ENCODE data around the gene METTL22. TPM values are rescaled to one million over a fixed set of nuclear protein-coding genes. Genes with fewer than 3 reads are reported as not detected.
"Not testable (repeated sequence)": the region's sequence is repeated elsewhere in the genome, so short reads cannot be mapped to it uniquely, and the experiment has no call there.

METTL22 gene
- total and polyA plus RNA-seq, 4 donors: 14.2 to 31.2 (median 21.1) TPM

- no peaks in the 10 kb centered on the region for H3K9me3 ChIP-seq (ENCODE audit: control insufficient read depth, insufficient read depth, low read length)
- no peak overlapping the region for H3K27ac ChIP-seq (ENCODE audit: low read depth, low read length)
- H3K4me1 ChIP-seq (ENCODE audit: control insufficient read depth, insufficient read depth, low read length): no peaks in the 10 kb centered on the region
- H3K27me3 ChIP-seq (ENCODE audit: control insufficient read depth, insufficient read depth, low read length): no peaks in the 10 kb centered on the region
- WGBS (ENCODE audit: insufficient coverage): 76% methylated on average over 17 of the region's 29 CpGs
- H3K36me3 ChIP-seq (ENCODE audit: control insufficient read depth, insufficient read depth, low read length): peaks cover 72% of the 10 kb centered on the region
- H3K4me3 ChIP-seq (ENCODE audit: low read depth, low read length): no peak overlapping the region
- DNase-seq (ENCODE audit: low read depth in 4 of 6, low spot score in 6 of 6): no peak
Observed at GRCh38 chr16:8644211-8645140, 23.0 kb downstream of the METTL22 start.

GRCh38 chr16:8645141-8645521, 23.6 kb downstream of the METTL22 start:
- DNase-seq (ENCODE audit: low read depth in 4 of 6, low spot score in 6 of 6): no peak
- Histone ChIP-seq H3K36me3 (ENCODE audit: control insufficient read depth, insufficient read depth, low read length) (peaks cover 67% of the 10 kb centered on the region), H3K27me3 (ENCODE audit: control insufficient read depth, insufficient read depth, low read length) (no peaks in the 10 kb centered on the region), H3K4me1 (ENCODE audit: control insufficient read depth, insufficient read depth, low read length) (no peaks in the 10 kb centered on the region), H3K4me3 (ENCODE audit: low read depth, low read length) (no peak overlapping the region), H3K27ac (ENCODE audit: low read depth, low read length) (no peak overlapping the region), H3K9me3 (ENCODE audit: control insufficient read depth, insufficient read depth, low read length) (no peaks in the 10 kb centered on the region)
- 56% methylated on average over 4 of the region's 11 CpGs for WGBS (ENCODE audit: insufficient coverage)

GRCh38 chr16:8645831-8646230, 24.3 kb downstream of the METTL22 start:
- Histone ChIP-seq H3K9me3 (ENCODE audit: control insufficient read depth, insufficient read depth, low read length) (no peaks in the 10 kb centered on the region), H3K27me3 (ENCODE audit: control insufficient read depth, insufficient read depth, low read length) (no peaks in the 10 kb centered on the region), H3K36me3 (ENCODE audit: control insufficient read depth, insufficient read depth, low read length) (peaks cover 67% of the 10 kb centered on the region), H3K4me3 (ENCODE audit: low read depth, low read length) (no peak overlapping the region), H3K4me1 (ENCODE audit: control insufficient read depth, insufficient read depth, low read length) (no peaks in the 10 kb centered on the region), H3K27ac (ENCODE audit: low read depth, low read length) (no peak overlapping the region)
- no peak for DNase-seq (ENCODE audit: low read depth in 4 of 6, low spot score in 6 of 6)
- WGBS (ENCODE audit: insufficient coverage): 84% methylated on average over 11 of the region's 13 CpGs

GRCh38 chr16:8646326-8647053, 25.0 kb downstream of the METTL22 start:
- no peak overlapping the region for H3K4me3 ChIP-seq (ENCODE audit: low read depth, low read length)
- no peaks in the 10 kb centered on the region for H3K4me1 ChIP-seq (ENCODE audit: control insufficient read depth, insufficient read depth, low read length)
- DNase-seq (ENCODE audit: low read depth in 4 of 6, low spot score in 6 of 6): no peak
- no peaks in the 10 kb centered on the region for H3K27me3 ChIP-seq (ENCODE audit: control insufficient read depth, insufficient read depth, low read length)
- H3K9me3 ChIP-seq (ENCODE audit: control insufficient read depth, insufficient read depth, low read length): no peaks in the 10 kb centered on the region
- H3K27ac ChIP-seq (ENCODE audit: low read depth, low read length): no peak overlapping the region
- H3K36me3 ChIP-seq (ENCODE audit: control insufficient read depth, insufficient read depth, low read length): peaks cover 62% of the 10 kb centered on the region
- 80% methylated on average over 8 of the region's 13 CpGs for WGBS (ENCODE audit: insufficient coverage)

DNA sequence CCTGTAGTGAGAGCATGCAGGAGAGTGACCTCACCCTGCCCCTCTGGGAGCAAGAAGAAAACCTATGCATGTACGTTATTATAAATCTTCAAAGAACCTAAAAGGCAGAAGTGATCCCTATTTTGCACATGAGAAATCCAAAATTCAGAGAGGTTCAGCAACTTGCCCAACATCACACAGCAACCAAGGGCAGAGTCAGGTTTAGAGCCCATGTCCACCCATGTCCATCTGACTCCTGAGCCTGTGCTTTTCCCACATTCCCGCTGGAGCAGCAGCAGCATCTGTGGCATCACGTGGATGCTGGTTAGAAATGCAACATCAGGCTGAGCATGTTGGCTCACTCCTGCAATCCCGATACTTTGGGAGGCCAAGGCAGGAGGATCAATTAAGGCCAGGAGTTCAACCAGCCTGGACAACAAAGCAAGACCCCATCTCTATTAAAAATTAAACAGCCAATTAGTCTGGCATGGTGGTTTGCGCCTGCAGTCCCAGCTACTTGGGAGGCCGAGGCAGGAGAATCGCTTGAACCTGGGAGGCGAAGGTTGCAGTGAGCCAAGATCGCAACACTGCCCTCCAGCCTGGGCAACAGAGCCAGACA, 26.3 kb downstream of the METTL22 start:
- H3K4me3 ChIP-seq (ENCODE audit: low read depth, low read length): no peak overlapping the region
- 80% methylated on average over 7 of the region's 9 CpGs for WGBS (ENCODE audit: insufficient coverage)

GRCh38 chr16:8648877-8649276, 27.4 kb downstream of the METTL22 start:
- no peak overlapping the region for H3K27ac ChIP-seq (ENCODE audit: low read depth, low read length)
- no peaks in the 10 kb centered on the region for H3K4me1 ChIP-seq (ENCODE audit: control insufficient read depth, insufficient read depth, low read length)
- no peaks in the 10 kb centered on the region for H3K27me3 ChIP-seq (ENCODE audit: control insufficient read depth, insufficient read depth, low read length)
- 68% methylated on average over 3 of the region's 4 CpGs for WGBS (ENCODE audit: insufficient coverage)
- H3K36me3 ChIP-seq (ENCODE audit: control insufficient read depth, insufficient read depth, low read length): peaks cover 41% of the 10 kb centered on the region
- peak in 3 of 6 donors; percentile 6 to 88 (median 8) for DNase-seq (ENCODE audit: low read depth in 4 of 6, low spot score in 6 of 6)
- no peak overlapping the region for H3K4me3 ChIP-seq (ENCODE audit: low read depth, low read length)
- H3K9me3 ChIP-seq (ENCODE audit: control insufficient read depth, insufficient read depth, low read length): no peaks in the 10 kb centered on the region

More for the DNA sequence above, 26.3 kb downstream of the METTL22 start:
- no peak overlapping the region for H3K27ac ChIP-seq (ENCODE audit: low read depth, low read length)
- no peaks in the 10 kb centered on the region for H3K4me1 ChIP-seq (ENCODE audit: control insufficient read depth, insufficient read depth, low read length)
- H3K27me3 ChIP-seq (ENCODE audit: control insufficient read depth, insufficient read depth, low read length): no peaks in the 10 kb centered on the region
- no peak for DNase-seq (ENCODE audit: low read depth in 4 of 6, low spot score in 6 of 6)
- peaks cover 49% of the 10 kb centered on the region for H3K36me3 ChIP-seq (ENCODE audit: control insufficient read depth, insufficient read depth, low read length)
- H3K9me3 ChIP-seq (ENCODE audit: control insufficient read depth, insufficient read depth, low read length): no peaks in the 10 kb centered on the region

DNA sequence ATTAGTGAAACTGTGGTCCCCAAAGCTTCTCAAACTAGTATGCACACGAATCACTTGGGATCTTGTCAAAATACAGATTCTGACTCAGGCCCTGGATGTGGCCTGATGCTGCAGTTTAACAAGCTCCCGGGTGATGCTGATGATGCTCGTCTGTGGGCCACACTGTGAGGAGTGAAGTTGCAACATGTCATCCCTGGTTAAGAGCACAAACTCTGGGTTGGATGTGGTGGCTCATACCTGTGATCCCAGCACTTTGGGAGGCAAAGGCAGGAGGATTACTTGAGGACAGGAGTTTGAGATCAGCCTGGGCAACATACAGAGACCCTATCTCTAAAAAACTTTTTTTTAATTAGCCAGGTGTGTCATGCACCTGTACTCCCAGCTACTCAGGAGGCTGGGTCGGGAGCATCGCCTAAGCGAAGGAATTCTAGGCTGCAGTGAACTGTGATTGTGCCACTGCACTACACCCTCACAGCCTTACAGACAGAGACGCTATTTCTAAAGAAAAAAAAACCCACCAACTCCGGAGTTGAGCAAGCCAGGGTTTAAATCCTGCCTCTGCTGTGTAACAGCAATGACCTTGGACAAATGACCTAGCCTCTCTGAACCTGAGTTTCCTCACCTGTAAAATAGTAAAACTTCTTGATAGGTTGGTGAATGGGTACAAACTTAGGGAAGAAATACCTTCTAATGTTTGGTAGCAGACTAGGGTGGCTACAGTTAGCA, 28.5 kb downstream of the METTL22 start:
- Histone ChIP-seq H3K27me3 (ENCODE audit: control insufficient read depth, insufficient read depth, low read length) (no peaks in the 10 kb centered on the region), H3K4me1 (ENCODE audit: control insufficient read depth, insufficient read depth, low read length) (no peaks in the 10 kb centered on the region), H3K4me3 (ENCODE audit: low read depth, low read length) (no peak overlapping the region), H3K9me3 (ENCODE audit: control insufficient read depth, insufficient read depth, low read length) (no peaks in the 10 kb centered on the region), H3K36me3 (ENCODE audit: control insufficient read depth, insufficient read depth, low read length) (peaks cover 30% of the 10 kb centered on the region), H3K27ac (ENCODE audit: low read depth, low read length) (no peak overlapping the region)
- WGBS (ENCODE audit: insufficient coverage): 77% methylated on average over 6 of the region's 8 CpGs
- DNase-seq (ENCODE audit: low read depth in 4 of 6, low spot score in 6 of 6): no peak

DNA sequence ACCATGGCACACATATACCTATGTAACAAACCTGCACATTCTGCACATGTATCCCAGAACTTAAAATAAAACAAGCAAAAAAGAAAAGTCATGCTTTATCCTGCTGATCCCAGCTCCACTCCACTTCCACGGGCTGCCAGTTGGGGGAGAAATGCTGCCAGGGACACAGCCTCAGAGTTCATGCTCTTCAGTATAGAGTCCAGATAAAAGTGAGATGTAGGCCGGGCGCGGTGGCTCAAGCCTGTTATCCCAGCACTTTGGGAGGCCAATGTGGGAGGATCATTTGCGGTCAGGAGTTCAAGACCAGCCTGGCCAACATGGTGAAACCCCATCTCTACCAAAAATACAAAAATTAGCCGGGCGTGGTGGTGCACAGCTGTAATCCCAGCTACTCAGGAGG, 30.5 kb downstream of the METTL22 start:
- not testable (repeated sequence) for H3K27me3 ChIP-seq (ENCODE audit: control insufficient read depth, insufficient read depth, low read length)
- DNase-seq (ENCODE audit: low read depth in 4 of 6, low spot score in 6 of 6): peak in 1 of 6 donors; percentile 49

GRCh38 chr16:8655184-8655717, 33.8 kb downstream of the METTL22 start:
- Histone ChIP-seq H3K4me3 (ENCODE audit: low read depth, low read length) (no peak overlapping the region), H3K4me1 (ENCODE audit: control insufficient read depth, insufficient read depth, low read length) (no peaks in the 10 kb centered on the region), H3K27me3 (ENCODE audit: control insufficient read depth, insufficient read depth, low read length) (no peaks in the 10 kb centered on the region), H3K9me3 (ENCODE audit: control insufficient read depth, insufficient read depth, low read length) (no peaks in the 10 kb centered on the region), H3K36me3 (ENCODE audit: control insufficient read depth, insufficient read depth, low read length) (no peaks in the 10 kb centered on the region), H3K27ac (ENCODE audit: low read depth, low read length) (no peak overlapping the region)
- DNase-seq (ENCODE audit: low read depth in 4 of 6, low spot score in 6 of 6): no peak
- WGBS (ENCODE audit: insufficient coverage): 80% methylated on average over 1 of the region's 1 CpG

More for the DNA sequence above, 30.5 kb downstream of the METTL22 start:
- H3K36me3 ChIP-seq (ENCODE audit: control insufficient read depth, insufficient read depth, low read length): peaks cover 11% of the 10 kb centered on the region
- not testable (repeated sequence) for H3K4me3 ChIP-seq (ENCODE audit: low read depth, low read length); H3K27ac ChIP-seq (ENCODE audit: low read depth, low read length); H3K4me1 ChIP-seq (ENCODE audit: control insufficient read depth, insufficient read depth, low read length); H3K9me3 ChIP-seq (ENCODE audit: control insufficient read depth, insufficient read depth, low read length)
- WGBS (ENCODE audit: insufficient coverage): 100% methylated on average over 2 of the region's 7 CpGs

All from spinal cord (tissue), 10 donors.